ENCODE results near the gene ZBTB45. TPM values are rescaled to one million over a fixed set of nuclear protein-coding genes. Genes with fewer than 3 reads are reported as not detected.

ZBTB45 gene
- total RNA-seq, 1 experiment from 2014 or later: 19.7 TPM

DNA sequence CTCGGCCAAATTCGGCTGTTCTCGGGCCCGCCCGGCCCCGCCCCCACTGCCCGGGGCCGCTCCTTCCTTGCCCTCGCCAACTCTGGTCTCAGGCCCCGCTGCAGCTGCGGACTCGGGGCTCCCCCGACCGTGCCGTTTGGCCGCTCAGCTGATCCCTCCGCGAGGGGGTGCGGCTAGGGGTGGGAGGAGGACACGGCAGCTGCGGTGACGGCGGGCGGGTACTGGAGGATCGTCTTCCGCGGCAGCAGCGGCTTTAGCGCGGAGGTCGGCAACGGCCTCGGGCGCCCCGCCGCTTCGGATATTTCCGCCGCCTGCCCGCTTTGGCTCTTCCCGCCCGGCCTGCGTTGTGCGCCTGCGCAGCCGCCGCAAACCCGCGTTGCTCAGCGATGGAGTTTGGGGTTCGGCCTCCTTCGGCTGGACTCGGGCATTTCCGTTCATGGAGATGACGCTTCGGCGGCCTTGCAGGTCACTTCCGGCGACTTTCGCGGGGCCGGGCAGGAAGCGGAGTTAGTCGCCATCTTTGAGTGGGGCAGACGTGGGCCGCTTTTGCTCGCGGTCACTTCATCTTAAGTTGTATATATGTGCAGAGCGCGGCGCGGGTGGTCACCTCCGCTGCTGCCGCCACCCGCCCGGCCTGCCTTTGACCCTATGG lies 39.1 kb upstream of the ZBTB45 start (continued):
- TF ChIP-seq, protein P1, sequence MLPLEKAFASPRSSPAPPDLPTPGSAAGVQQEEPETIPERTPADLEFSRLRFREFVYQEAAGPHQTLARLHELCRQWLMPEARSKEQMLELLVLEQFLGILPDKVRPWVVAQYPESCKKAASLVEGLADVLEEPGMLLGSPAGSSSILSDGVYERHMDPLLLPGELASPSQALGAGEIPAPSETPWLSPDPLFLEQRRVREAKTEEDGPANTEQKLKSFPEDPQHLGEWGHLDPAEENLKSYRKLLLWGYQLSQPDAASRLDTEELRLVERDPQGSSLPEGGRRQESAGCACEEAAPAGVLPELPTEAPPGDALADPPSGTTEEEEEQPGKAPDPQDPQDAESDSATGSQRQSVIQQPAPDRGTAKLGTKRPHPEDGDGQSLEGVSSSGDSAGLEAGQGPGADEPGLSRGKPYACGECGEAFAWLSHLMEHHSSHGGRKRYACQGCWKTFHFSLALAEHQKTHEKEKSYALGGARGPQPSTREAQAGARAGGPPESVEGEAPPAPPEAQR (CRISPR knock-in tag; IDR thresholded peaks at IDR 0.05): no peak
- TF ChIP-seq ZNF263 (CRISPR knock-in tag; IDR thresholded peaks at IDR 0.05; ENCODE audit: low read depth) (no peak), FOXJ3 (CRISPR knock-in tag; IDR thresholded peaks at IDR 0.05; ENCODE audit: borderline replicate concordance) (no peak), ZNF396 (CRISPR knock-in tag; IDR thresholded peaks at IDR 0.05; ENCODE audit: borderline replicate concordance) (no peak), TEAD4 (CRISPR knock-in tag; IDR thresholded peaks at IDR 0.05) (no peak), NR2C2 (CRISPR knock-in tag; IDR thresholded peaks at IDR 0.05) (no peak), RORB (CRISPR knock-in tag; IDR thresholded peaks at IDR 0.05) (no peak), NFYB (CRISPR knock-in tag; conservative IDR thresholded peaks at IDR 0.05; ENCODE audit: low read depth) (no peak), OVOL2 (CRISPR knock-in tag; IDR thresholded peaks at IDR 0.05; ENCODE audit: borderline replicate concordance) (no peak), ETV6 (CRISPR knock-in tag; IDR thresholded peaks at IDR 0.05) (peak; percentile 70; the same call in 1 of the 2 replicates), MXD4 (CRISPR knock-in tag; IDR thresholded peaks at IDR 0.05; ENCODE audit: borderline replicate concordance) (no peak)
- TF ChIP-seq, protein P2, sequence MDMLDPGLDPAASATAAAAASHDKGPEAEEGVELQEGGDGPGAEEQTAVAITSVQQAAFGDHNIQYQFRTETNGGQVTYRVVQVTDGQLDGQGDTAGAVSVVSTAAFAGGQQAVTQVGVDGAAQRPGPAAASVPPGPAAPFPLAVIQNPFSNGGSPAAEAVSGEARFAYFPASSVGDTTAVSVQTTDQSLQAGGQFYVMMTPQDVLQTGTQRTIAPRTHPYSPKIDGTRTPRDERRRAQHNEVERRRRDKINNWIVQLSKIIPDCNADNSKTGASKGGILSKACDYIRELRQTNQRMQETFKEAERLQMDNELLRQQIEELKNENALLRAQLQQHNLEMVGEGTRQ (CRISPR knock-in tag; IDR thresholded peaks at IDR 0.05): 0 out of 2 replicates have a peak, but pooled peaks have one; percentile 19
- TF ChIP-seq, protein P3, sequence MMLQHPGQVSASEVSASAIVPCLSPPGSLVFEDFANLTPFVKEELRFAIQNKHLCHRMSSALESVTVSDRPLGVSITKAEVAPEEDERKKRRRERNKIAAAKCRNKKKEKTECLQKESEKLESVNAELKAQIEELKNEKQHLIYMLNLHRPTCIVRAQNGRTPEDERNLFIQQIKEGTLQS (CRISPR knock-in tag; conservative IDR thresholded peaks at IDR 0.05): no peak
- TF ChIP-seq, protein P4, sequence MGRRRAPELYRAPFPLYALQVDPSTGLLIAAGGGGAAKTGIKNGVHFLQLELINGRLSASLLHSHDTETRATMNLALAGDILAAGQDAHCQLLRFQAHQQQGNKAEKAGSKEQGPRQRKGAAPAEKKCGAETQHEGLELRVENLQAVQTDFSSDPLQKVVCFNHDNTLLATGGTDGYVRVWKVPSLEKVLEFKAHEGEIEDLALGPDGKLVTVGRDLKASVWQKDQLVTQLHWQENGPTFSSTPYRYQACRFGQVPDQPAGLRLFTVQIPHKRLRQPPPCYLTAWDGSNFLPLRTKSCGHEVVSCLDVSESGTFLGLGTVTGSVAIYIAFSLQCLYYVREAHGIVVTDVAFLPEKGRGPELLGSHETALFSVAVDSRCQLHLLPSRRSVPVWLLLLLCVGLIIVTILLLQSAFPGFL (CRISPR knock-in tag; IDR thresholded peaks at IDR 0.05; ENCODE audit: borderline replicate concordance): no peak
- TF ChIP-seq, protein P5, sequence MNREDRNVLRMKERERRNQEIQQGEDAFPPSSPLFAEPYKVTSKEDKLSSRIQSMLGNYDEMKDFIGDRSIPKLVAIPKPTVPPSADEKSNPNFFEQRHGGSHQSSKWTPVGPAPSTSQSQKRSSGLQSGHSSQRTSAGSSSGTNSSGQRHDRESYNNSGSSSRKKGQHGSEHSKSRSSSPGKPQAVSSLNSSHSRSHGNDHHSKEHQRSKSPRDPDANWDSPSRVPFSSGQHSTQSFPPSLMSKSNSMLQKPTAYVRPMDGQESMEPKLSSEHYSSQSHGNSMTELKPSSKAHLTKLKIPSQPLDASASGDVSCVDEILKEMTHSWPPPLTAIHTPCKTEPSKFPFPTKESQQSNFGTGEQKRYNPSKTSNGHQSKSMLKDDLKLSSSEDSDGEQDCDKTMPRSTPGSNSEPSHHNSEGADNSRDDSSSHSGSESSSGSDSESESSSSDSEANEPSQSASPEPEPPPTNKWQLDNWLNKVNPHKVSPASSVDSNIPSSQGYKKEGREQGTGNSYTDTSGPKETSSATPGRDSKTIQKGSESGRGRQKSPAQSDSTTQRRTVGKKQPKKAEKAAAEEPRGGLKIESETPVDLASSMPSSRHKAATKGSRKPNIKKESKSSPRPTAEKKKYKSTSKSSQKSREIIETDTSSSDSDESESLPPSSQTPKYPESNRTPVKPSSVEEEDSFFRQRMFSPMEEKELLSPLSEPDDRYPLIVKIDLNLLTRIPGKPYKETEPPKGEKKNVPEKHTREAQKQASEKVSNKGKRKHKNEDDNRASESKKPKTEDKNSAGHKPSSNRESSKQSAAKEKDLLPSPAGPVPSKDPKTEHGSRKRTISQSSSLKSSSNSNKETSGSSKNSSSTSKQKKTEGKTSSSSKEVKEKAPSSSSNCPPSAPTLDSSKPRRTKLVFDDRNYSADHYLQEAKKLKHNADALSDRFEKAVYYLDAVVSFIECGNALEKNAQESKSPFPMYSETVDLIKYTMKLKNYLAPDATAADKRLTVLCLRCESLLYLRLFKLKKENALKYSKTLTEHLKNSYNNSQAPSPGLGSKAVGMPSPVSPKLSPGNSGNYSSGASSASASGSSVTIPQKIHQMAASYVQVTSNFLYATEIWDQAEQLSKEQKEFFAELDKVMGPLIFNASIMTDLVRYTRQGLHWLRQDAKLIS (CRISPR knock-in tag; IDR thresholded peaks at IDR 0.05; ENCODE audit: borderline replicate concordance): no peak

DNA sequence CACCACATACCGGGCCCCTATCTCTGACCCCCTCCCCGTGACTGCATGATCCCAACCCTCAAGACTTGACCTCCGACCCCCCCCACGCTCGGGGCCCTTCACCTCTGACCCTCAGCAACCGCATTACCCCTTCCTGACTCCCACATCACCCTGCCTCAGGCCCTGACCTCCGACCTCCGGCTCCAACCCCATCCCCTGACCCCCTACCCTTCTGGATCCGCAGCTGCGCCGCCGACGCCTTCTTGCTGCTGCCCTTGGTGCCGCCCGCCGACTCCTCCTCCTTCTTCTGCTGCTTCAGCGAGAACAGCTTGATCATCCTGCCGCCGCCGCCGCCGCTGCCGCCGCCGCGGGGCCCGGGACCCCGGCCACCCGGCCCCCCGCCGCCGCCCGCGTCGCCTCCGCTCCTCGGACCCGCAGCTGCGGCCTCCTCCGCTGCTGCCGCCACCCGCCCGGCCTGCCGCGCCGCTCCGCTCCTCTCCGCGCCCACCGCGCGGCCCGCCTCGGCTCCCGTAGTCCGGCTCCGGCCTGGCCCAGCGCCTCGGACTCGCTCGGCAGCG lies 38.5 kb upstream of the ZBTB45 start, which contains the start of gene UBE2M:
UBE2M (minus strand) TSS at position 546 of the 557 bp plus-strand sequence; CDS start at position 316, 230 bp downstream.
- CTCF ChIA-PET: interaction anchor here (0.9 to 2.4 kb wide), 2 partner anchors 38 to 44 kb away, joined by 3 to 19 read pairs; partner anchors contain the start of gene ZBTB45
- peaks cover 37% of the 10 kb centered on the region for H3K27me3 Mint-ChIP-seq (ENCODE audit: low read depth)
- ATAC-seq: no peak

More for the DNA sequence above, 38.5 kb upstream of the ZBTB45 start, which contains the start of gene UBE2M:
- peak; percentile 56 for DNase-seq (ENCODE audit: low spot score)
- POLR2A ChIA-PET: interaction anchor here (0.9 to 2.8 kb wide), 3 partner anchors 14 to 39 kb away, joined by 3 to 12 read pairs (median 8); partner anchors contain the start of genes TRIM28 and ZBTB45
- TF ChIP-seq NR2C2 (CRISPR knock-in tag; IDR thresholded peaks at IDR 0.05): peak; percentile 33; the same call in 1 of the 2 replicates
- 0 out of 2 replicates have a peak, but pooled peaks have one; percentile 22 for TF ChIP-seq TCF7 (CRISPR knock-in tag; IDR thresholded peaks at IDR 0.05; ENCODE audit: low read depth)
- TF ChIP-seq, protein P2 (CRISPR knock-in tag; IDR thresholded peaks at IDR 0.05): 0 out of 2 replicates have a peak, but pooled peaks have one; percentile 25
- TF ChIP-seq, protein P6, sequence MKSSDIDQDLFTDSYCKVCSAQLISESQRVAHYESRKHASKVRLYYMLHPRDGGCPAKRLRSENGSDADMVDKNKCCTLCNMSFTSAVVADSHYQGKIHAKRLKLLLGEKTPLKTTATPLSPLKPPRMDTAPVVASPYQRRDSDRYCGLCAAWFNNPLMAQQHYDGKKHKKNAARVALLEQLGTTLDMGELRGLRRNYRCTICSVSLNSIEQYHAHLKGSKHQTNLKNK (CRISPR knock-in tag; IDR thresholded peaks at IDR 0.05): no peak
- Mint-ChIP-seq H3K27ac (peak within 1 kb of the TSS; percentile 100), H3K4me1 (peaks cover 39% of the 10 kb centered on the region), H3K4me3 (peak within 1 kb of the TSS; percentile 97), H3K9me3 (no peaks in the 10 kb centered on the region), H3K36me3 (peaks cover 19% of the 10 kb centered on the region)

All from WTC11 (cell line).